Left renal pelvis (tissue), 4 donors: ENCODE results near the gene LMF1. TPM values are rescaled to one million over a fixed set of nuclear protein-coding genes. Genes with fewer than 3 reads are reported as not detected.
"Not testable (repeated sequence)": the region's sequence is repeated elsewhere in the genome, so short reads cannot be mapped to it uniquely, and the experiment has no call there.

Source experiments
- DNase-seq, 4 donors: peaks; one replicate each; pipeline ENCODE4 v3.0.0-alpha.2; 2013; ENCODE audit warnings: low read depth in 4 of 4, low spot score in 3 of 4
- polyA plus RNA-seq, 4 donors: library from polyadenylated mRNA; unstranded; fragments of 120-200 nt; gene quantifications; one replicate each; pipeline ENCODE4 v1.2.1, GENCODE V29; 2013; ENCODE audit not compliant: insufficient read length in 4 of 4

Gene LMF1
- polyA plus RNA-seq, 4 donors = 12.2 to 25.4 (median 16.9) TPM

GRCh38 chr16:886084-886543, 84.7 kb downstream of the LMF1 start:
- no peak for DNase-seq

- DNase-seq = no peak
Measured at GRCh38 chr16:885391-885790, 85.4 kb downstream of the LMF1 start.

- no peak for DNase-seq
Measured at GRCh38 chr16:884232-884631, 86.6 kb downstream of the LMF1 start.

GRCh38 chr16:883781-884180, 87.0 kb downstream of the LMF1 start:
- DNase-seq = no peak

GRCh38 chr16:883340-883739, 87.4 kb downstream of the LMF1 start:
- no peak for DNase-seq

- DNase-seq = not testable (repeated sequence)
Measured at GRCh38 chr16:882671-883070, 88.1 kb downstream of the LMF1 start.

- DNase-seq = no peak
Measured at GRCh38 chr16:882256-882655, 88.5 kb downstream of the LMF1 start.

GRCh38 chr16:881219-882097, 89.3 kb downstream of the LMF1 start:
- DNase-seq = no peak

- no peak for DNase-seq
Measured at GRCh38 chr16:880471-881171, 90.2 kb downstream of the LMF1 start.

- no peak for DNase-seq
Measured at GRCh38 chr16:879986-880385, 90.8 kb downstream of the LMF1 start.

- DNase-seq = no peak
Measured at GRCh38 chr16:879461-879861, 91.3 kb downstream of the LMF1 start.

- DNase-seq = no peak
Measured at GRCh38 chr16:878886-879285, 91.9 kb downstream of the LMF1 start.

- DNase-seq = no peak
Measured at GRCh38 chr16:878072-878784, 92.6 kb downstream of the LMF1 start.

GRCh38 chr16:877242-878071, 93.3 kb downstream of the LMF1 start:
- DNase-seq = no peak

- no peak for DNase-seq
Measured at GRCh38 chr16:876523-877241, 94.1 kb downstream of the LMF1 start.

GRCh38 chr16:876041-876335, 94.8 kb downstream of the LMF1 start:
- no peak for DNase-seq

GRCh38 chr16:875182-876040, 95.4 kb downstream of the LMF1 start:
- DNase-seq = no peak

- peak in 2 of 4 donors; percentile 10 to 14 for DNase-seq
Measured at GRCh38 chr16:874366-875181, 96.2 kb downstream of the LMF1 start.
